ENCODE results near the gene HMGCS2. TPM values are rescaled to one million over a fixed set of nuclear protein-coding genes. Genes with fewer than 3 reads are reported as not detected.

The HMGCS2 gene
- total and polyA plus RNA-seq, 7 donors, result 0.10 to 55.2 (median 14.1) TPM

DNA sequence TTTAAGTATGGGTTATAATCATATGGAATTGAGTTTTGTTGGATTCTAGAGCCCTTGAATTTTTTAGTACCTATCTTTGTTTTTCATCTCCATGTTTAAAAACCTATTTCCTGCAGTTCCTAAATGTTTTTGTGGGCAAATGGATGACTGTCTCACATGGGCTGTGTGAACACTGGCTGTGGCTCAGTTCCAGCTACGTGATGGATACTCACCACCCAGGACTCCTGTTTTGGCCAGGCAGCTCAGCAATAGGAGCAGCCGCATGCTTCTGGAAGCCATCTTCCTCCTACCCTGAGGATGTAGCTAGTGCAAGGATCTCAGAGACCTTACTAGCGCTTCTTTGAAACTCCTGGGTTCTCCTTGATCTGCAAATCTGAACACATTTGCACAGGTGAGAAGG lies 39.8 kb upstream of the HMGCS2 start:
- Histone ChIP-seq H3K4me1 (no peaks in the 10 kb centered on the region), H3K4me3 (no peak overlapping the region), H3K36me3 (ENCODE audit: insufficient read depth in 1 of 2, low read depth in 1 of 2) (no peaks in the 10 kb centered on the region), H3K9me3 (no peaks in the 10 kb centered on the region), H3K27ac (no peak overlapping the region), H3K27me3 (ENCODE audit: insufficient read depth in 3 of 3, low read length in 2 of 3) (peaks cover 0 to 1% (median 0%) of the 10 kb centered on the region in 3 donors)
- intact Hi-C loops (cut with DNase I), result no loop called here
- no peak for ATAC-seq
- WGBS, 3 donors, result 47 to 48% (median 47%) methylated on average over 3 of the region's 3 CpGs
- TF ChIP-seq, protein P1, sequence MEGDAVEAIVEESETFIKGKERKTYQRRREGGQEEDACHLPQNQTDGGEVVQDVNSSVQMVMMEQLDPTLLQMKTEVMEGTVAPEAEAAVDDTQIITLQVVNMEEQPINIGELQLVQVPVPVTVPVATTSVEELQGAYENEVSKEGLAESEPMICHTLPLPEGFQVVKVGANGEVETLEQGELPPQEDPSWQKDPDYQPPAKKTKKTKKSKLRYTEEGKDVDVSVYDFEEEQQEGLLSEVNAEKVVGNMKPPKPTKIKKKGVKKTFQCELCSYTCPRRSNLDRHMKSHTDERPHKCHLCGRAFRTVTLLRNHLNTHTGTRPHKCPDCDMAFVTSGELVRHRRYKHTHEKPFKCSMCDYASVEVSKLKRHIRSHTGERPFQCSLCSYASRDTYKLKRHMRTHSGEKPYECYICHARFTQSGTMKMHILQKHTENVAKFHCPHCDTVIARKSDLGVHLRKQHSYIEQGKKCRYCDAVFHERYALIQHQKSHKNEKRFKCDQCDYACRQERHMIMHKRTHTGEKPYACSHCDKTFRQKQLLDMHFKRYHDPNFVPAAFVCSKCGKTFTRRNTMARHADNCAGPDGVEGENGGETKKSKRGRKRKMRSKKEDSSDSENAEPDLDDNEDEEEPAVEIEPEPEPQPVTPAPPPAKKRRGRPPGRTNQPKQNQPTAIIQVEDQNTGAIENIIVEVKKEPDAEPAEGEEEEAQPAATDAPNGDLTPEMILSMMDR (IDR thresholded peaks at IDR 0.05), result no peak
- DNase-seq, result no peak

DNA sequence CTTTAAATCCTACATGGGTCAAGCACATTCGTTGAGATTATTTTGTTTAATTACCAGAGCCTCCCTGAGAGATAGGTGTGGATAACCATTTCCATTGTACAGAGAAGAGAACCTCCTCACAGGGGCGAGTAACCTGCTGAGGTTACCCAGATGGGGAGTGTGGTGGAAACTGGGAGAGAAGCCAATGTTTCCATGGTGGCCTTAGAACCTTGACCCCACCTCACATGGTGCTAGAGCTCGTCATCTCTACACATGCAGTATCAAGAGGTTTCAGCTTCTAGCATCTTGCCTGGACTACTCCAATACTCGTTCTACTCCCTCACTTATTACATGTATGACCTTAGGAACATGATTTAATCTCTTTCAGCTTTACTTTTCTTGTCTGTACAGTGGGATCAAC lies 37.8 kb upstream of the HMGCS2 start:
- Histone ChIP-seq H3K27me3 (ENCODE audit: insufficient read depth in 3 of 3, low read length in 2 of 3) (peaks cover 0 to 1% (median 0%) of the 10 kb centered on the region in 3 donors), H3K9me3 (no peaks in the 10 kb centered on the region), H3K4me3 (no peak overlapping the region), H3K4me1 (no peaks in the 10 kb centered on the region), H3K36me3 (ENCODE audit: insufficient read depth in 1 of 2, low read depth in 1 of 2) (no peaks in the 10 kb centered on the region), H3K27ac (no peak overlapping the region)
- DNase-seq (no peak), ATAC-seq (no peak)
- intact Hi-C loops (cut with DNase I), result no loop called here
- 68 to 79% (median 78%) methylated on average over 4 of the region's 4 CpGs for WGBS, 3 donors
- TF ChIP-seq, protein P1 (IDR thresholded peaks at IDR 0.05), result no peak

DNA sequence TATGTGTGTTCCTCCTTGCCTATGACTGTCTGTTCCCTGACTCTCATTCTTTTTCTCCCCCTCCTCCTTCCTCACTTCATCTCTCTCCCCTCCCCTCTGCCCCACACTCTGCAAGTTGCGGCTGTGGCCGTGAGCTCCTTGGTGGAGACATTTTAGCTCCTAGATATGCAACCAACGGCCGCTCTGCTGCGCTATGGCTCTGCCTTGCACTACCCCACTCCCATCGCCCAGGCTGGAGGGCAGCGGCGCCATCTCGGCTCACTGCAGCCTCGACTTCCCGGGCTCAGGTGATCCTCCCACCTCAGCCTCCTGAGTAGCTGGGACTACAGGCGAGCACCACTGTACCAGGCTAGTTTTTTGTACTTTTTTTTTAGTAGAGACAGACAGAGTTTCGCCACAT lies 37.0 kb upstream of the HMGCS2 start:
- 93 to 97% (median 93%) methylated on average over 13 of the region's 13 CpGs for WGBS, 3 donors
- no peaks in the 10 kb centered on the region for H3K36me3 ChIP-seq (ENCODE audit: insufficient read depth in 1 of 2, low read depth in 1 of 2)
- no peaks in the 10 kb centered on the region for H3K4me1 ChIP-seq
- DNase-seq, result no peak
- intact Hi-C loops (cut with DNase I), result no loop called here
- TF ChIP-seq, protein P1 (IDR thresholded peaks at IDR 0.05), result no peak
- H3K4me3 ChIP-seq, result no peak overlapping the region
- H3K27ac ChIP-seq, result no peak overlapping the region
- no peak for ATAC-seq
- peaks cover 0 to 1% (median 0%) of the 10 kb centered on the region in 3 donors for H3K27me3 ChIP-seq (ENCODE audit: insufficient read depth in 3 of 3, low read length in 2 of 3)
- no peaks in the 10 kb centered on the region for H3K9me3 ChIP-seq

DNA sequence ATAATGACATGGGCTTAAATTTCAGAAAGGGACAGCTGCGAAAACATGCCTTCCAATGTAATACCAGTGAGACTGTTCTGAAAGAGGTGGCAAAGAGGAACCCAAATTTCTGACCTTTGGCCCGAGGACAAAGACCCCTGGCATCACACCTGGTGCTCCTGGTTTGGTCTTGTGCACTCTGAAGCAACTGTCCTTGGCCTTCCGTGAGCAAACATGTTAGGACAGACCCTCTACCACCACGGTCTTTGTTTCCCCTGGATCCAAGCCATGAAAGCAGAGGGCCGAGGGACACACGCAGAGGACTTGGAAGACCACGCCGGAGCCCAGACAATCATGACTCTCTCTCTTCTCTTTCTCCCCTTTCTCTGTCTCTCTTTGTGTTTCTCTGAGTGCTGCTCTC lies 36.5 kb upstream of the HMGCS2 start:
- no peak overlapping the region for H3K27ac ChIP-seq
- peaks cover 0 to 1% (median 0%) of the 10 kb centered on the region in 3 donors for H3K27me3 ChIP-seq (ENCODE audit: insufficient read depth in 3 of 3, low read length in 2 of 3)
- WGBS, 3 donors, result 78 to 79% (median 79%) methylated on average over 8 of the region's 8 CpGs
- no peak overlapping the region for H3K4me3 ChIP-seq
- no peak for ATAC-seq
- intact Hi-C loops (cut with DNase I), result no loop called here
- no peaks in the 10 kb centered on the region for H3K36me3 ChIP-seq (ENCODE audit: insufficient read depth in 1 of 2, low read depth in 1 of 2)
- no peaks in the 10 kb centered on the region for H3K9me3 ChIP-seq
- TF ChIP-seq, protein P1 (IDR thresholded peaks at IDR 0.05), result no peak
- no peaks in the 10 kb centered on the region for H3K4me1 ChIP-seq
- no peak for DNase-seq

DNA sequence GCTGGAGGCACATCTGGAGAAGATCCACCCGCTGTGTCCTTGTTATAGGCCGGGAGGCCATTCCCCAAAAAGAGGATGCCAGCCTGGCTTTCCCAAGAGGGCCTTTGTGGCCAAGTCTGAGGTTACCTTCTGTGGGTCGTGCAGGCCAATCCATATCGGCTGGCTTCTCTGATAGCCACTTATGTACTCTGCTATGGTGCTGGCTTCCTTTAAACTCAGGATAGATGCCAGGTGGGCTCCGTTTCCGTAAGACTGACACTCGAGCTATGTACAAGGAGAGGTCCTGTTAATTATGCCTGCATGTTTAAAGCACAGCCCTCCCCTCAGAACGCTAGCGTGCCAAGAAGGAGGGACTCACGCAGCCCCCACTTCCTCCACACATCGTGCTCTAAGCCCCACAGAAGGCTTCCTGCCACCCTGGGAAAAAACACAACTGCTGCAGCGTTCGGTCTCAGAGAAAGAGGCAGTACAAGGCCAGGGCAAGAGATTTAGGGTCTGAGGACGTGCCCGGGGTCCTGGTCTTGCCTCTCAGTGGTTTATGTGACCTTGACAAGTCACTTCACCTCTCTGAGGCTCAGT lies 31.0 kb upstream of the HMGCS2 start:
- Histone ChIP-seq H3K9me3 (no peaks in the 10 kb centered on the region), H3K4me3 (no peak overlapping the region), H3K4me1 (no peaks in the 10 kb centered on the region), H3K27ac (no peak overlapping the region), H3K27me3 (ENCODE audit: insufficient read depth in 3 of 3, low read length in 2 of 3) (no peaks in the 10 kb centered on the region), H3K36me3 (ENCODE audit: insufficient read depth in 1 of 2, low read depth in 1 of 2) (no peaks in the 10 kb centered on the region)
- WGBS, 3 donors, result 67 to 77% (median 75%) methylated on average over 15 of the region's 15 CpGs
- intact Hi-C loops (cut with DNase I), result no loop called here
- ATAC-seq, result no peak
- TF ChIP-seq, protein P1 (IDR thresholded peaks at IDR 0.05), result no peak
- no peak for DNase-seq

Data from psoas muscle (tissue), 8 donors.